AG10803 (cell line): ENCODE measurements around the gene MYO1B.
A peak's percentile ranks its signal among the peaks of the same experiment; 100 is the strongest.

Experiments used
- DNase-seq: peaks from one replicate; pipeline ENCODE4 v3.0.0; 2010; ENCODE audit warnings: low read depth
- H3K4me3 ChIP-seq: 2 replicates; pipeline ENCODE4 v1.5.1; 2011; ENCODE audit warnings: mild to moderate bottlenecking, low read length, control low read depth
- TF ChIP-seq, protein P1 (sequence below): conservative IDR thresholded peaks from 2 replicates; pipeline ENCODE4 v1.5.1; 2011; ENCODE audit warnings: mild to moderate bottlenecking, low read length, control low read depth, inconsistent platforms

Gene MYO1B

GRCh38 chr2:191345788-191346187, 100.6 kb downstream of the MYO1B start:
- DNase-seq = peak; percentile 41
- H3K4me3 ChIP-seq = no peak overlapping the region
- TF ChIP-seq, protein P1, sequence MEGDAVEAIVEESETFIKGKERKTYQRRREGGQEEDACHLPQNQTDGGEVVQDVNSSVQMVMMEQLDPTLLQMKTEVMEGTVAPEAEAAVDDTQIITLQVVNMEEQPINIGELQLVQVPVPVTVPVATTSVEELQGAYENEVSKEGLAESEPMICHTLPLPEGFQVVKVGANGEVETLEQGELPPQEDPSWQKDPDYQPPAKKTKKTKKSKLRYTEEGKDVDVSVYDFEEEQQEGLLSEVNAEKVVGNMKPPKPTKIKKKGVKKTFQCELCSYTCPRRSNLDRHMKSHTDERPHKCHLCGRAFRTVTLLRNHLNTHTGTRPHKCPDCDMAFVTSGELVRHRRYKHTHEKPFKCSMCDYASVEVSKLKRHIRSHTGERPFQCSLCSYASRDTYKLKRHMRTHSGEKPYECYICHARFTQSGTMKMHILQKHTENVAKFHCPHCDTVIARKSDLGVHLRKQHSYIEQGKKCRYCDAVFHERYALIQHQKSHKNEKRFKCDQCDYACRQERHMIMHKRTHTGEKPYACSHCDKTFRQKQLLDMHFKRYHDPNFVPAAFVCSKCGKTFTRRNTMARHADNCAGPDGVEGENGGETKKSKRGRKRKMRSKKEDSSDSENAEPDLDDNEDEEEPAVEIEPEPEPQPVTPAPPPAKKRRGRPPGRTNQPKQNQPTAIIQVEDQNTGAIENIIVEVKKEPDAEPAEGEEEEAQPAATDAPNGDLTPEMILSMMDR = no peak

DNA sequence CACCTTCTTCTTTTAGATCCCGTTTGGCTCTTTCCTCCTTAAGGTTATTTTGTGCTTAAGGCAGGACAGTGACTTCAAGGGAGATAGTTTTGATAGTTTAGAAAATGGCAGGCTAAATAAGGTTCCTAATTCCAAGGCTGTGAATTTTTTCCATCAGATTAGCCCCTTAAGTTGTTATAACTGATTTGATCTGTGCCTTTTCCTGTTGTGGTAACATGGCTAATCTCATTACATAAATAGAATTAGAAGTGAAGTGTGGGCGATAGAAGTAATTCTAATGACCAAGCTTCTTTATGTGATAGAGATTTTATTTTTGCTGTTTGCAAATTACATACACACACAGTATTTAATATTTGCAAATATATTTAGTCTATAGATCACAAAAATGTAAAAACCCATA, 102.0 kb downstream of the MYO1B start:
- TF ChIP-seq, protein P1 = no peak
- no peak overlapping the region for H3K4me3 ChIP-seq
- DNase-seq = no peak

DNA sequence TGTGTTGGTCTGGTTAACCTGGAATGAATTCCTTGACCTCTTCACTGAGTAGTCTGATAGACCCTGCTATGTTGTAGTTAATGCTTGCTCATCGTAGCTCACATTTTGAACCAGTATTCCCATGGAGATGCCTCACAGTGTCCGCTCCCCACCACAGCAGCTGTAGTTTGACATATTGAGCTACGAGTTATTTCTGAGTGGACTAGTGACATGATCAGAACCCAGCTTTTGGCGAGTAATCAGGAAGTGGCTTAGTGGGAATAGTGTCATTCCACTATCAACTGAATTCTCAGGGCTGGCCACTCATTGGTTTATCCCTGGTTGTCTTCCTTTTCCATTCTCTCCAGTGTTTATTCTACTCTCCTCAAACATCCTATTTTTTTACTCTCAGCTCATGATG, 102.7 kb downstream of the MYO1B start:
- TF ChIP-seq, protein P1 = no peak
- no peak for DNase-seq

GRCh38 chr2:191349990-191350389, 104.8 kb downstream of the MYO1B start:
- no peak for DNase-seq
- TF ChIP-seq, protein P1 = 0 out of 2 replicates have a peak, but pooled peaks have one; percentile 22

More for the DNA sequence above, 102.7 kb downstream of the MYO1B start:
- no peak overlapping the region for H3K4me3 ChIP-seq

DNA sequence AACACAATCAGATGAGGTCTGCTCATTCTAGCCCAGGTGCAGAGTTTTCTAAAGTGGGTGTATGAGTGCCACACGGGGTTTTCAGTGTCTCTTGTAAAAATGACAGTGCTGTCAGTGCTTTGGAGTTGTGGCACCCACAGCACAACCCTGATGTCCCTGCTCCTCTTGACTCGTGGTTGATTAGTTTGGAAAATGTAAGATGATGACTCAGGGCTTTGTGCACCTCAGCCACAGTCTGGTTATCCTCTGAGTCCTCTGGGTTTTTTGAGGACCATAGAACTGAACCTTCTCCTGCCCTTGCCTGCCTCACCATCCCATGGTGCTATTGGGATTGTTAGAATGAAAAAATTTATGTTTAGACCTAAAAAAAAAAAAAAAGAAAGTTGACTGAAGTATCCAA, 105.6 kb downstream of the MYO1B start:
- TF ChIP-seq, protein P1 = no peak
- H3K4me3 ChIP-seq = no peak overlapping the region
- DNase-seq = peak; percentile 40

More at GRCh38 chr2:191349990-191350389, 104.8 kb downstream of the MYO1B start:
- no peak overlapping the region for H3K4me3 ChIP-seq

- TF ChIP-seq, protein P1 = no peak
- no peak overlapping the region for H3K4me3 ChIP-seq
- peak; percentile 65 for DNase-seq
Measured at GRCh38 chr2:191351298-191351697, 106.1 kb downstream of the MYO1B start.

- peak; percentile 69 for DNase-seq
- TF ChIP-seq, protein P1 = no peak
- H3K4me3 ChIP-seq = no peak overlapping the region
Measured at GRCh38 chr2:191351921-191352320, 106.7 kb downstream of the MYO1B start.
